Lower leg skin (tissue), 4 donors: ENCODE data around the gene DTNBP1. TPM values are rescaled to one million over a fixed set of nuclear protein-coding genes. Genes with fewer than 3 reads are reported as not detected.

ENCODE experiments used
- DNase-seq, 2 donors: peaks; one replicate each; pipeline ENCODE4 v3.0.0-alpha.2; 2019; ENCODE audit warnings: low spot score in 2 of 2
- H3K4me3 ChIP-seq: fragments of 200-600 bp; sonication (generic); 2 replicates; pipeline ENCODE4 v1.5.1; 2017; ENCODE audit warnings: mild to moderate bottlenecking, low read depth; ENCODE audit not compliant: poor library complexity, severe bottlenecking
- POLR2A ChIP-seq, 2 donors: fragments of 450-650 bp; IDR thresholded peaks; one replicate each; pipeline ENCODE4 v1.6.1; 2016 to 2017; ENCODE audit warnings: antibody characterized with exemption in 2 of 2, mild to moderate bottlenecking in 1 of 2, moderate library complexity in 1 of 2
- WGBS, 2 donors: methylation state at CpG; one replicate each; pipeline ENCODE4 v1.1.5; 2018; 5-methylcytosine and 5-hydroxymethylcytosine counted together
- intact Hi-C: fragments of 100-400 bp; cut with DNase I; formaldehyde crosslinking; loops from one replicate; pipeline ENCODE4 v1.15.0; 2023; ENCODE audit warnings: low total_unique reads
- total RNA-seq, 4 donors: library from RNA; depleted of rRNA; stranded (reverse); fragments of >200 nt; gene quantifications; one replicate each; pipeline ENCODE4 v1.1.0, GENCODE V29; 2016
- TF ChIP-seq, protein P1 (sequence below), 3 donors: fragments of 450-650 bp; IDR thresholded peaks; one replicate each; pipeline ENCODE4 v1.5.1; 2016; ENCODE audit warnings: antibody characterized with exemption in 3 of 3, mild to moderate bottlenecking in 3 of 3, moderate library complexity in 2 of 3

The DTNBP1 gene
- total RNA-seq, 4 donors from 2014 or later = 9.4 to 13.2 (median 11.6) TPM

DNA sequence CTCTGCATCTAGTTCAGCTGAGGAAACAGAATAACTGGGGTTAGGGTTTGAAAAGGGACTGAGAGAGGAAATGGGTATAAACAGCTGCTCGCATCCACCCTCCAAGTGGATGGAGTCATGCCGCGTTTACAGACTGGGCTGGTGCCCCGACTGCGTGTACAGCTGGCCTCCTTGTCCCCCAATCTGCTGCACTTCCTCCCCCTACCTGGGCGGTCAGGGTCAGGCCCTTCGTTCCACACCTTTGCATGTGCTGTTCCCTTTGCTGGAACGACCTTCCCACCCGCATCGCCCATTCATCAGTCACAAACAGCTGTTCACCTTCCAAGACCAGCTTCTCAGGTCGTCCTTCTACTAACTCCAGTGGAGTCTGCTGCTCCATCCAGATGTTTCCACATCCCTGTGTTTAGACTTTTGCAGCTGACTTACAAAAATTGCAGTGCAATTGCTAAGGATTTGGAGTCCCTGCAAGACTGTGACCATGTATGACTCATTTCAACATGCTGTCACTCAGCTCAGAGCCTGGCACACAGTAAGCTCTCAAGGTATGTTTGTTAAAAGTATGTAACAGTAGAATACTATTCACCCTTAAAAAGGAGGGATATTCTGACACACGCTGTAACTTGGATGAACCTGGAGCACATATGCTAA, 129.3 kb downstream of the DTNBP1 start:
- peak in 1 of 2 donors; percentile 49 for DNase-seq
- intact Hi-C loops = no loop called here
- WGBS, 2 donors = 91 to 95% methylated on average over 12 of the region's 12 CpGs

DNA sequence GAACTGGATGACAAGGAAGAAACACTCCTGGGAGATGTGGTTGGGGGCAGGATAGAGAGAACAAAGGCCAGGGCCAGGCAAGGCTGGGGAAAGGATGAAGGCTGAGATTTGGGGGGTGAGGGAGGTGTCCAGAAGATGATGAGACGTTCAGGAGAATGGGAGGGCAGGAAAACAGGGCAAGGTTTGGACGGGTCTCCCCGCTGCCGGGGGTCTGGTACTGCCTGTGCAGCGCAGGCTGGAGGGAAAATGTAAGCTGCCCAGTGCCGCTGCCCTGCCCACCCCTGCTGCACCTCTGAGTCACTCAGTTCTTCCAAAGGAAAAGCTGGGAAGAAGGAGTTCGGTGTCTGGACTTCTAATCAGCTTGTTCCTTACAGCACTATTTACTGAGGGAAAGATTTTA, 130.9 kb downstream of the DTNBP1 start:
- TF ChIP-seq, protein P1, sequence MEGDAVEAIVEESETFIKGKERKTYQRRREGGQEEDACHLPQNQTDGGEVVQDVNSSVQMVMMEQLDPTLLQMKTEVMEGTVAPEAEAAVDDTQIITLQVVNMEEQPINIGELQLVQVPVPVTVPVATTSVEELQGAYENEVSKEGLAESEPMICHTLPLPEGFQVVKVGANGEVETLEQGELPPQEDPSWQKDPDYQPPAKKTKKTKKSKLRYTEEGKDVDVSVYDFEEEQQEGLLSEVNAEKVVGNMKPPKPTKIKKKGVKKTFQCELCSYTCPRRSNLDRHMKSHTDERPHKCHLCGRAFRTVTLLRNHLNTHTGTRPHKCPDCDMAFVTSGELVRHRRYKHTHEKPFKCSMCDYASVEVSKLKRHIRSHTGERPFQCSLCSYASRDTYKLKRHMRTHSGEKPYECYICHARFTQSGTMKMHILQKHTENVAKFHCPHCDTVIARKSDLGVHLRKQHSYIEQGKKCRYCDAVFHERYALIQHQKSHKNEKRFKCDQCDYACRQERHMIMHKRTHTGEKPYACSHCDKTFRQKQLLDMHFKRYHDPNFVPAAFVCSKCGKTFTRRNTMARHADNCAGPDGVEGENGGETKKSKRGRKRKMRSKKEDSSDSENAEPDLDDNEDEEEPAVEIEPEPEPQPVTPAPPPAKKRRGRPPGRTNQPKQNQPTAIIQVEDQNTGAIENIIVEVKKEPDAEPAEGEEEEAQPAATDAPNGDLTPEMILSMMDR (IDR thresholded peaks at IDR 0.05) = no peak
- no peak for TF ChIP-seq POLR2A (IDR thresholded peaks at IDR 0.05)
- H3K4me3 ChIP-seq = no peak overlapping the region
- peak in 1 of 2 donors; percentile 65 for DNase-seq
- intact Hi-C loops = no loop called here
- WGBS, 2 donors = 94 to 96% methylated on average over 7 of the region's 7 CpGs

More for the DNA sequence above, 129.3 kb downstream of the DTNBP1 start:
- TF ChIP-seq, protein P1 (IDR thresholded peaks at IDR 0.05) = no peak
- no peak for TF ChIP-seq POLR2A (IDR thresholded peaks at IDR 0.05)
- no peak overlapping the region for H3K4me3 ChIP-seq

DNA sequence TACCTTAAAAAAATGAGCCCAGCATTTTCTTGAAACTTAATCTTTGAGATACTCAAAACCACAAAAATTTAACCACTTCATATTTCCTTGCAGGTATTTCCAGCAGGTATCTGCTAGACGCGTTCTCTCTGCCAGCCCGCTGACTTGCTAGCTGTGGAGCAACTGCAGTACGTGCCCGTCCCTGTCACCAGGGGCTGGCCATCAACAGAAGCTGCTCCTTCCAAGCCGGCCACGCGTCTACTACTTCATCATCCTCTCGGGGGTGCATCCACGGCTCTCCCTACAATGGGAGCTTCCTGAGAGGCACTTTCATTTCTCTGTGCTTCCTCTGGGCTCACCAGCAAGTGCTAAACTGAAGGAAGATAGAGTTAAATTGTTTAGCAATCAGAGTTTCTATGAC, 132.4 kb downstream of the DTNBP1 start:
- peak in 1 of 2 donors; percentile 78 for DNase-seq
- TF ChIP-seq, protein P1 (IDR thresholded peaks at IDR 0.05) = no peak
- no peak for TF ChIP-seq POLR2A (IDR thresholded peaks at IDR 0.05)
- 85 to 88% methylated on average over 10 of the region's 10 CpGs for WGBS, 2 donors

DNA sequence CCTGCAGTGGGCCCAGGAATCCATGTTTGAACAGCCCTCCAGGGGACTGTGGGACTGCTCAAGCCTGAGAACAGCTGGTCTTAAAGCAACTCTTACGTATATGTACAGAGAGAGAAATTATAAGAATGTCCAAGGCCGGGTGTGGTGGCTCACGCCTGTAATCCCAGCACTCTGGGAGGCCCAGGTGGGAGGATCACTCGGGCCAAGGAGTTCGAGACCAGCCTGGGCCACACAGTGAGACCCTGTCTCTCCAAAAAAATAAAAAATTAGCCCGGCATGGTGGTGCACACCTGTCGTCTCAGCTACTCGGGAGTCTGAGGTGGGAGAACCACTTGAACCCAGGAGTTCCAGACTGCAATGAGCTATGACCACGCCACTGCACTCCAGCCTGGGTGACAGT, 134.0 kb downstream of the DTNBP1 start:
- TF ChIP-seq, protein P1 (IDR thresholded peaks at IDR 0.05) = no peak
- no peak for TF ChIP-seq POLR2A (IDR thresholded peaks at IDR 0.05)
- DNase-seq = peak in 1 of 2 donors; percentile 29
- 97% methylated on average over 9 of the region's 9 CpGs for WGBS, 2 donors
- intact Hi-C loops = no loop called here
- H3K4me3 ChIP-seq = no peak overlapping the region

More for the DNA sequence above, 132.4 kb downstream of the DTNBP1 start:
- intact Hi-C loops = no loop called here
- no peak overlapping the region for H3K4me3 ChIP-seq

- 88 to 94% methylated on average over 12 of the region's 12 CpGs for WGBS, 2 donors
- peak in 1 of 2 donors; percentile 64 for DNase-seq
- TF ChIP-seq, protein P1 (IDR thresholded peaks at IDR 0.05) = no peak
- TF ChIP-seq POLR2A (IDR thresholded peaks at IDR 0.05) = no peak
- intact Hi-C loops = no loop called here
- H3K4me3 ChIP-seq = no peak overlapping the region
Measured at GRCh38 chr6:15527838-15528617, 134.8 kb downstream of the DTNBP1 start.
